ENCODE data around the gene DIO2.

- TF ChIP-seq TCF4 (CRISPR knock-in tag; IDR thresholded peaks at IDR 0.05; ENCODE audit: borderline replicate concordance) (no peak), ZNF8 (CRISPR knock-in tag; IDR thresholded peaks at IDR 0.05) (no peak), PATZ1 (CRISPR knock-in tag; IDR thresholded peaks at IDR 0.05; ENCODE audit: borderline replicate concordance) (no peak)
Observed at GRCh38 chr14:80215081-80215480, 3.8 kb upstream of the DIO2 start.

Data from SK-N-SH treated with all-trans-retinoic acid at 6 μM for 48 hours (cell line).